Liver (tissue), 9 donors: ENCODE measurements around the gene TWF2. TPM values are rescaled to one million over a fixed set of nuclear protein-coding genes. Genes with fewer than 3 reads are reported as not detected.

Experiments used
- DNase-seq: peaks from one replicate; pipeline ENCODE4 v3.0.0-alpha.2; 2017; ENCODE audit warnings: low spot score
- H3K27ac ChIP-seq, 2 donors: one replicate each; pipeline ENCODE4 v1.7.0; 2013; ENCODE audit warnings: inconsistent platforms in 2 of 2, low read length in 2 of 2, control low read depth in 1 of 2, low read depth in 1 of 2, mild to moderate bottlenecking in 1 of 2
- H3K27me3 ChIP-seq, 4 donors: one replicate each; pipeline versions ENCODE4 v1.6.1 to v1.7.0; 2013; ENCODE audit warnings: low read length in 3 of 4, inconsistent platforms in 1 of 4, mild to moderate bottlenecking in 1 of 4, moderate library complexity in 1 of 4; ENCODE audit not compliant: control insufficient read depth in 4 of 4, insufficient read depth in 4 of 4
- H3K36me3 ChIP-seq, 4 donors: one replicate each; pipeline versions ENCODE4 v1.6.1 to v1.7.0; 2013; ENCODE audit warnings: low read length in 3 of 4, mild to moderate bottlenecking in 3 of 4, low read depth in 1 of 4, moderate library complexity in 1 of 4; ENCODE audit not compliant: control insufficient read depth in 4 of 4, insufficient read depth in 3 of 4
- H3K4me1 ChIP-seq, 4 donors: one replicate each; pipeline versions ENCODE4 v1.6.1 to v1.7.0; 2013; ENCODE audit warnings: low read length in 3 of 4, mild to moderate bottlenecking in 3 of 4, moderate library complexity in 1 of 4; ENCODE audit not compliant: control insufficient read depth in 4 of 4, insufficient read depth in 4 of 4
- H3K4me3 ChIP-seq, 3 donors: one replicate each; pipeline versions ENCODE4 v1.6.1 to v1.7.0; 2013; ENCODE audit warnings: low read length in 3 of 3, control low read depth in 1 of 3, low read depth in 1 of 3, mild to moderate bottlenecking in 1 of 3
- H3K9ac ChIP-seq, 2 donors: one replicate each; pipeline ENCODE4 v1.7.0; 2013; ENCODE audit warnings: low read length in 2 of 2, mild to moderate bottlenecking in 2 of 2, moderate library complexity in 2 of 2, control low read depth in 1 of 2, low read depth in 1 of 2
- H3K9me3 ChIP-seq, 4 donors: one replicate each; pipeline versions ENCODE4 v1.6.1 to v1.7.0; 2013; ENCODE audit warnings: low read length in 3 of 4; ENCODE audit not compliant: control insufficient read depth in 4 of 4
- EGR1 ChIP-seq, 2 donors: IDR thresholded peaks; 2 replicates each; pipeline ENCODE4 v1.6.1; 2016 to 2018; ENCODE audit warnings: antibody characterized with exemption in 2 of 2, low read depth in 2 of 2
- FOXA1 ChIP-seq: IDR thresholded peaks from 2 replicates; pipeline ENCODE4 v1.6.1; 2016; ENCODE audit warnings: antibody characterized with exemption
- FOXA2 ChIP-seq: IDR thresholded peaks from 2 replicates; pipeline ENCODE4 v1.6.1; 2016; ENCODE audit warnings: antibody characterized with exemption
- GABPA ChIP-seq, 2 donors: IDR thresholded peaks in 1 of 2; conservative IDR thresholded peaks in 1 of 2; 2 replicates each; pipeline ENCODE4 v1.6.1; 2016; ENCODE audit warnings: antibody characterized with exemption in 2 of 2, mild to moderate bottlenecking in 1 of 2, moderate library complexity in 1 of 2
- HNF4A ChIP-seq, 2 donors: conservative IDR thresholded peaks; 2 replicates each; pipeline ENCODE4 v1.6.1; 2016; ENCODE audit warnings: antibody characterized with exemption in 2 of 2, mild to moderate bottlenecking in 2 of 2
- HNF4G ChIP-seq: IDR thresholded peaks from 2 replicates; pipeline ENCODE4 v1.6.1; 2016; ENCODE audit warnings: antibody characterized with exemption
- JUND ChIP-seq, 2 donors: IDR thresholded peaks; 2 replicates each; pipeline ENCODE4 v1.6.1; 2016; ENCODE audit warnings: antibody characterized with exemption in 2 of 2
- NR2F2 ChIP-seq: IDR thresholded peaks from 2 replicates; pipeline ENCODE4 v1.6.1; 2016; ENCODE audit warnings: antibody characterized with exemption
- RAD21 ChIP-seq, 2 donors: IDR thresholded peaks; 2 replicates each; pipeline ENCODE4 v1.6.1; 2016; ENCODE audit warnings: antibody characterized with exemption in 2 of 2, mild to moderate bottlenecking in 2 of 2
- RXRA ChIP-seq, 2 donors: IDR thresholded peaks; 2 replicates each; pipeline ENCODE4 v1.6.1; 2017 to 2018; ENCODE audit warnings: antibody characterized with exemption in 2 of 2, mild to moderate bottlenecking in 1 of 2
- SP1 ChIP-seq: IDR thresholded peaks from 2 replicates; pipeline ENCODE4 v1.6.1; 2018; ENCODE audit warnings: antibody characterized with exemption, mild to moderate bottlenecking
- TAF1 ChIP-seq: conservative IDR thresholded peaks from 2 replicates; pipeline ENCODE4 v1.6.1; 2016; ENCODE audit warnings: antibody characterized with exemption, mild to moderate bottlenecking
- YY1 ChIP-seq: IDR thresholded peaks from 2 replicates; pipeline ENCODE4 v1.6.1; 2016; ENCODE audit warnings: antibody characterized with exemption, mild to moderate bottlenecking
- WGBS: extraction: QIAGEN DNeasy Blood & Tissue Kit; methylation state at CpG from one replicate; pipeline ENCODE4 v1.1.7; 2013; 5-methylcytosine and 5-hydroxymethylcytosine counted together
- polyA plus RNA-seq, 2 donors: library from polyadenylated mRNA; stranded (reverse) in 1 of 2; unstranded in 1 of 2; fragments of 200-250 nt in 1 of 2; fragments of >200 nt in 1 of 2; fragmentation: Nextera tagmentation in 1 of 2; extraction: Ambion mirVana in 1 of 2; gene quantifications; one replicate each; pipeline versions ENCODE4 v1.2.1 to v1.2.3, GENCODE V29; 2013 to 2015
- total RNA-seq, 2 donors: library from RNA; depleted of rRNA; stranded (reverse); fragments of >200 nt; gene quantifications; one replicate each; pipeline ENCODE4 v1.2.3, GENCODE V29; 2014
- TF ChIP-seq, protein P1 (sequence below): IDR thresholded peaks from 2 replicates; pipeline ENCODE4 v1.6.1; 2016; ENCODE audit warnings: antibody characterized with exemption
- TF ChIP-seq, protein P2 (sequence below): fragments of 150-350 bp; IDR thresholded peaks from 2 replicates; pipeline ENCODE4 v1.5.1; 2017; ENCODE audit warnings: improper control_type of control experiment, low read depth, low read length; ENCODE audit not compliant: missing input control
- TF ChIP-seq, protein P3 (sequence below): IDR thresholded peaks from 2 replicates; pipeline ENCODE4 v1.6.1; 2016; ENCODE audit warnings: antibody characterized with exemption, mild to moderate bottlenecking
- donor health status: healthy.
- donor health status: healthy.
- donor health status: healthy.
- donor health status: healthy.
- donor health status: healthy.

Gene TWF2
- total and polyA plus RNA-seq, 4 donors: 12.0 to 26.3 (median 17.6) TPM

DNA sequence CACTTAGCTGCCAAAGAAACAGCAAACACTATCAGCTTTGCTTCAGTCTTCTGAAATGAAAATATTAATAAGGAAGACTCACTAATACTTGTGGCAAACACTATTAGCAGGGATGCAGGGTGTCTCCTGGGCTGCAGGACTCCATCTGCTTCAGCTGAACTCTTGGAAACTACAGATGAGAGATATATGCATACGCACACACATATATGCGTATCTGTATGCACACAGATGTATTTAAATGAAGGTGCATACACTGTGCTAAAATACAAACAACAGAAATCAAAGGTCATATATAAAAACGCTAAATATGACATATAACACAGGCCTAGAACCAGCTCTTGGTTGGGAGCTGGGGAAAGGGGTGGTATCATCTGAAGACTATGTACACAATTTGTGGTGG, 17.2 kb upstream of the TWF2 start:
- WGBS: 78% methylated on average over 3 of the region's 3 CpGs
- H3K27me3 ChIP-seq: no peaks in the 10 kb centered on the region
- no peak overlapping the region for H3K27ac ChIP-seq
- no peak for DNase-seq
- no peak overlapping the region for H3K9ac ChIP-seq
- no peaks in the 10 kb centered on the region for H3K9me3 ChIP-seq
- no peak for TF ChIP-seq RAD21 (IDR thresholded peaks at IDR 0.05)
- H3K36me3 ChIP-seq: peaks cover 21 to 76% (median 67%) of the 10 kb centered on the region in 4 donors
- no peaks in the 10 kb centered on the region for H3K4me1 ChIP-seq
- no peak overlapping the region for H3K4me3 ChIP-seq

DNA sequence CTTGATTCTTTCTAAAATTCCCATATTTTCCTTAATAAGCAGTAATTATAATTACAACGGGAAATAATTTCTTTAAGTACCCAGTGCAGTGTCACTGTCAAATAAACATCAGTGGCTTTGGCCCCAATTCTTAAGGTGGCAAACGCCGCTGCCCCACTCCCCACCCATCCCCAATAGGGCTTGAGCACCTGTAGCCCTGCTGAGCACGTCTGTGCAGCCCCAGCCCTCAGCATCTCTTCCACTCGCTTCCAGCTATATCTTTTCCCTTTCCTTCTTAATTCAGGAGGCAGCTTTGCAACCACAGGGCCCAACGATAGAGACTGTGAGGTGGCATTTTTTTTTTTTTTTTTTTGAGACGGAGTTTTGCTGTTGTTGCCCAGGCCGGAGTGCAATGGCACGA, 15.7 kb upstream of the TWF2 start:
- H3K9ac ChIP-seq: no peak overlapping the region
- H3K9me3 ChIP-seq: no peaks in the 10 kb centered on the region
- WGBS: 91% methylated on average over 9 of the region's 9 CpGs
- H3K36me3 ChIP-seq: peaks cover 17 to 65% (median 56%) of the 10 kb centered on the region in 4 donors
- H3K4me3 ChIP-seq: no peak overlapping the region
- no peaks in the 10 kb centered on the region for H3K27me3 ChIP-seq
- no peaks in the 10 kb centered on the region for H3K4me1 ChIP-seq
- TF ChIP-seq, protein P1, sequence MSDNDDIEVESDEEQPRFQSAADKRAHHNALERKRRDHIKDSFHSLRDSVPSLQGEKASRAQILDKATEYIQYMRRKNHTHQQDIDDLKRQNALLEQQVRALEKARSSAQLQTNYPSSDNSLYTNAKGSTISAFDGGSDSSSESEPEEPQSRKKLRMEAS: no peak
- TF ChIP-seq RXRA (IDR thresholded peaks at IDR 0.05): no peak
- no peak for TF ChIP-seq TAF1
- TF ChIP-seq YY1: no peak
- no peak for TF ChIP-seq JUND (IDR thresholded peaks at IDR 0.05)
- no peak for TF ChIP-seq SP1
- TF ChIP-seq FOXA1: no peak
- no peak for TF ChIP-seq RAD21 (IDR thresholded peaks at IDR 0.05)
- no peak for TF ChIP-seq HNF4A (conservative IDR thresholded peaks at IDR 0.05)
- no peak for TF ChIP-seq FOXA2
- TF ChIP-seq, protein P2, sequence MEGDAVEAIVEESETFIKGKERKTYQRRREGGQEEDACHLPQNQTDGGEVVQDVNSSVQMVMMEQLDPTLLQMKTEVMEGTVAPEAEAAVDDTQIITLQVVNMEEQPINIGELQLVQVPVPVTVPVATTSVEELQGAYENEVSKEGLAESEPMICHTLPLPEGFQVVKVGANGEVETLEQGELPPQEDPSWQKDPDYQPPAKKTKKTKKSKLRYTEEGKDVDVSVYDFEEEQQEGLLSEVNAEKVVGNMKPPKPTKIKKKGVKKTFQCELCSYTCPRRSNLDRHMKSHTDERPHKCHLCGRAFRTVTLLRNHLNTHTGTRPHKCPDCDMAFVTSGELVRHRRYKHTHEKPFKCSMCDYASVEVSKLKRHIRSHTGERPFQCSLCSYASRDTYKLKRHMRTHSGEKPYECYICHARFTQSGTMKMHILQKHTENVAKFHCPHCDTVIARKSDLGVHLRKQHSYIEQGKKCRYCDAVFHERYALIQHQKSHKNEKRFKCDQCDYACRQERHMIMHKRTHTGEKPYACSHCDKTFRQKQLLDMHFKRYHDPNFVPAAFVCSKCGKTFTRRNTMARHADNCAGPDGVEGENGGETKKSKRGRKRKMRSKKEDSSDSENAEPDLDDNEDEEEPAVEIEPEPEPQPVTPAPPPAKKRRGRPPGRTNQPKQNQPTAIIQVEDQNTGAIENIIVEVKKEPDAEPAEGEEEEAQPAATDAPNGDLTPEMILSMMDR: no peak
- TF ChIP-seq EGR1 (IDR thresholded peaks at IDR 0.05; ENCODE audit: low read depth in 2 of 2): no peak
- TF ChIP-seq NR2F2: no peak
- H3K27ac ChIP-seq: no peak overlapping the region
- no peak for DNase-seq

DNA sequence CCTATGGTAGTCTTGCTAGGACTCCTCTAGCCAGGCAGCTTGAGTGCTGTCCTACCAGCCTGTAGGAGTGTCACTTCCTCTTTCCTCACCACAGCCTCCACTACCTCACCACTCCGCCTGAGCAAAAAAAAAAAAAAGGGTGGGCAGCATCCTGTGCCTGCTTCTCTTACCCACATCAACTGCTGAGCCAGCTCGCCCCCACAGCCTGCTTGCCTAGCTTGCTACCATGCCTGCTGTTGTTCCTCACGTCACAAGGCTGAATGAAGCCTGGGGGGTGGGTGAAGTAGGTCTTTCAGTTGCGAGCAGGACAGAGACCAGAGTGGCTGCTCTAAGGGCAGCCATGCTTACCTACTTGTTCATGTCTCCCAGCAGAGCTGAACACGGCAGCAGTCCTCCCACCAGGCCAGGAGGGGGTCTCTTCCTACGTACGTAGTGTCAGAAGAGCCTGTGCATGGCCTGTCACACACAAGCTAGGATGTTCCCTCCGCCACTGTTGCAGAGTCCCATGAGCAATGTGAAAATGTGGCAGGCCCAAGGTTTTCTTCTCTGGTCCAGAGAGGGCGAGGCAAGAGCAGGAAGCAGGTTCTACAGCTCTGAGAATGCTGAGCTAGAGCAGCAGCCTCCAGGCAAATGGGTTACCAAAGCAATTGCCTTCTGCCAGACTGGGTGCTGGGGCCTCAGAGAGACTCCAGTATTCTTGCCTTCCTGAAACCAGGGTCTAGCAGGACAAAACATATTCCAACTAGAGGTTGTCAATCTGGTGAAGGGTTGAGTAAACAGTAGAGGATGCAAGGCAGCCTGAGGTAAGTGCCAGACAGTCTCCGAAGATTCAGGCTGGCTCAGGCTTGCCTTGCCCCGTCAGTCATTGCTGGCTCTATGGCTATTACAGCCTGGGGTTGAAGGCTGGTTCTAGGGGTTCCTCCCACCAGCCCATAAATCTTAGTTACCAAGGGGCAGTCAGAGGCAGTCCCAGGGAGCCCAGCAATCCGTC, 14.7 kb upstream of the TWF2 start:
- no peaks in the 10 kb centered on the region for H3K9me3 ChIP-seq
- H3K36me3 ChIP-seq: peaks cover 14 to 56% (median 50%) of the 10 kb centered on the region in 4 donors
- WGBS: 79% methylated on average over 12 of the region's 12 CpGs
- H3K27ac ChIP-seq: peak overlapping the region; percentile 39 to 57
- H3K4me1 ChIP-seq: no peaks in the 10 kb centered on the region
- H3K9ac ChIP-seq: no peak overlapping the region
- H3K27me3 ChIP-seq: no peaks in the 10 kb centered on the region
- DNase-seq: no peak
- no peak overlapping the region for H3K4me3 ChIP-seq
- no peak for TF ChIP-seq RAD21 (IDR thresholded peaks at IDR 0.05)
- TF ChIP-seq GABPA (IDR thresholded peaks at IDR 0.05 in 1 of 2, conservative IDR thresholded peaks at IDR 0.05 in 1 of 2): no peak
- no peak for TF ChIP-seq EGR1 (IDR thresholded peaks at IDR 0.05; ENCODE audit: low read depth in 2 of 2)
- TF ChIP-seq, protein P3, sequence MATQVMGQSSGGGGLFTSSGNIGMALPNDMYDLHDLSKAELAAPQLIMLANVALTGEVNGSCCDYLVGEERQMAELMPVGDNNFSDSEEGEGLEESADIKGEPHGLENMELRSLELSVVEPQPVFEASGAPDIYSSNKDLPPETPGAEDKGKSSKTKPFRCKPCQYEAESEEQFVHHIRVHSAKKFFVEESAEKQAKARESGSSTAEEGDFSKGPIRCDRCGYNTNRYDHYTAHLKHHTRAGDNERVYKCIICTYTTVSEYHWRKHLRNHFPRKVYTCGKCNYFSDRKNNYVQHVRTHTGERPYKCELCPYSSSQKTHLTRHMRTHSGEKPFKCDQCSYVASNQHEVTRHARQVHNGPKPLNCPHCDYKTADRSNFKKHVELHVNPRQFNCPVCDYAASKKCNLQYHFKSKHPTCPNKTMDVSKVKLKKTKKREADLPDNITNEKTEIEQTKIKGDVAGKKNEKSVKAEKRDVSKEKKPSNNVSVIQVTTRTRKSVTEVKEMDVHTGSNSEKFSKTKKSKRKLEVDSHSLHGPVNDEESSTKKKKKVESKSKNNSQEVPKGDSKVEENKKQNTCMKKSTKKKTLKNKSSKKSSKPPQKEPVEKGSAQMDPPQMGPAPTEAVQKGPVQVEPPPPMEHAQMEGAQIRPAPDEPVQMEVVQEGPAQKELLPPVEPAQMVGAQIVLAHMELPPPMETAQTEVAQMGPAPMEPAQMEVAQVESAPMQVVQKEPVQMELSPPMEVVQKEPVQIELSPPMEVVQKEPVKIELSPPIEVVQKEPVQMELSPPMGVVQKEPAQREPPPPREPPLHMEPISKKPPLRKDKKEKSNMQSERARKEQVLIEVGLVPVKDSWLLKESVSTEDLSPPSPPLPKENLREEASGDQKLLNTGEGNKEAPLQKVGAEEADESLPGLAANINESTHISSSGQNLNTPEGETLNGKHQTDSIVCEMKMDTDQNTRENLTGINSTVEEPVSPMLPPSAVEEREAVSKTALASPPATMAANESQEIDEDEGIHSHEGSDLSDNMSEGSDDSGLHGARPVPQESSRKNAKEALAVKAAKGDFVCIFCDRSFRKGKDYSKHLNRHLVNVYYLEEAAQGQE: no peak
- TF ChIP-seq, protein P2: no peak
- TF ChIP-seq HNF4G: no peak
- TF ChIP-seq HNF4A (conservative IDR thresholded peaks at IDR 0.05): no peak
- no peak for TF ChIP-seq JUND (IDR thresholded peaks at IDR 0.05)
- TF ChIP-seq RXRA (IDR thresholded peaks at IDR 0.05): no peak
- TF ChIP-seq, protein P1: no peak
